HFF-Myc (cell line): Measurements from ENCODE around the gene EMD.

Experiments used
- DNase-seq: peaks from one replicate; pipeline ENCODE4 v3.0.0-alpha.2; 2011; ENCODE audit warnings: low read depth; ENCODE audit errors: extremely low read depth
- H3K4me3 ChIP-seq: replicated peaks from 2 replicates; pipeline ENCODE4 v1.5.1; 2011; ENCODE audit warnings: low read depth, mild to moderate bottlenecking, control low read depth, low read length
- TF ChIP-seq, protein P1 (sequence below): IDR thresholded peaks from 2 replicates; pipeline ENCODE4 v1.5.1; 2012; ENCODE audit warnings: mild to moderate bottlenecking, low read depth, low read length, control low read depth; ENCODE audit errors: missing control alignments

EMD gene

DNA sequence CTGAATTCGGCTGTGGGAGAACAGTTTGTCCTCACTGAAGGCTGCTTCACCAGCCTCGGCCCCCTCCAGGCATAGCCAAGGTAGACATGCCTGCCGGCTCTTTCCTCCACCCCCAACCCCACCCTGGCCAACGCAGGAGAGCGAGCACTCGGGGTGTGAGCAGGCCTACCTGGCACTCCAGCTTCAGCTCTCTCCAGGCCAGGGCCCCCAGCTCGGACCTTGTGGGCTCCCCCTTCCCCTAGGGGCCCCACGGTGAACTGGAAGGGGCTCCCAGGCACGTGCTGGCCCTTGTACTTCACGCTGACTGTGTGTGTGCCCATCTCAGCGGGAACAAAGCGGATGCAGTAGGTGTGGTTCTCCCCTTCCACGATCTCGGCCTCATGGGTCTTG, 27.1 kb upstream of the EMD start:
- DNase-seq = no peak
- TF ChIP-seq, protein P1, sequence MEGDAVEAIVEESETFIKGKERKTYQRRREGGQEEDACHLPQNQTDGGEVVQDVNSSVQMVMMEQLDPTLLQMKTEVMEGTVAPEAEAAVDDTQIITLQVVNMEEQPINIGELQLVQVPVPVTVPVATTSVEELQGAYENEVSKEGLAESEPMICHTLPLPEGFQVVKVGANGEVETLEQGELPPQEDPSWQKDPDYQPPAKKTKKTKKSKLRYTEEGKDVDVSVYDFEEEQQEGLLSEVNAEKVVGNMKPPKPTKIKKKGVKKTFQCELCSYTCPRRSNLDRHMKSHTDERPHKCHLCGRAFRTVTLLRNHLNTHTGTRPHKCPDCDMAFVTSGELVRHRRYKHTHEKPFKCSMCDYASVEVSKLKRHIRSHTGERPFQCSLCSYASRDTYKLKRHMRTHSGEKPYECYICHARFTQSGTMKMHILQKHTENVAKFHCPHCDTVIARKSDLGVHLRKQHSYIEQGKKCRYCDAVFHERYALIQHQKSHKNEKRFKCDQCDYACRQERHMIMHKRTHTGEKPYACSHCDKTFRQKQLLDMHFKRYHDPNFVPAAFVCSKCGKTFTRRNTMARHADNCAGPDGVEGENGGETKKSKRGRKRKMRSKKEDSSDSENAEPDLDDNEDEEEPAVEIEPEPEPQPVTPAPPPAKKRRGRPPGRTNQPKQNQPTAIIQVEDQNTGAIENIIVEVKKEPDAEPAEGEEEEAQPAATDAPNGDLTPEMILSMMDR = no peak
- H3K4me3 ChIP-seq = no peak overlapping the region

DNA sequence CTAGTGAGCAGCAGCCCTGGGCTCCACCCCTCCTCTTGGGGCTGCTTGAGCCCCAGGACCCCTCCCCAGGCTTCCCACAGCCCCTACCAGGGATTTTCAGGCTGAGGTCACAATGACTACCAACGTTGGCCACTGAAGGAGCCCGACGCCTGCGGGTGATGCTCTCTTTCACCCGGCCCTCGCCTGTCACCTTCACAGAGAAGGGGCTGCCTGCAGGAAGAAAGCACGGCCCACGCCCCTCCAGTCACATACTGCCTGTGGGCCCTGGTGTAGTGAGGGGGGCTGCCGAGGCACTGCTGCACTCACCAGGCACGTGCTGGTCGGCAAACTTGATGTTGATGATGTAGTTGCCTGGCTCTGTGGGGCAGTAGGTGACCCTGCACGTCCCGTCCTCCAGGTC, 26.6 kb upstream of the EMD start:
- TF ChIP-seq, protein P1 = no peak
- no peak for DNase-seq
- H3K4me3 ChIP-seq = no peak overlapping the region

DNA sequence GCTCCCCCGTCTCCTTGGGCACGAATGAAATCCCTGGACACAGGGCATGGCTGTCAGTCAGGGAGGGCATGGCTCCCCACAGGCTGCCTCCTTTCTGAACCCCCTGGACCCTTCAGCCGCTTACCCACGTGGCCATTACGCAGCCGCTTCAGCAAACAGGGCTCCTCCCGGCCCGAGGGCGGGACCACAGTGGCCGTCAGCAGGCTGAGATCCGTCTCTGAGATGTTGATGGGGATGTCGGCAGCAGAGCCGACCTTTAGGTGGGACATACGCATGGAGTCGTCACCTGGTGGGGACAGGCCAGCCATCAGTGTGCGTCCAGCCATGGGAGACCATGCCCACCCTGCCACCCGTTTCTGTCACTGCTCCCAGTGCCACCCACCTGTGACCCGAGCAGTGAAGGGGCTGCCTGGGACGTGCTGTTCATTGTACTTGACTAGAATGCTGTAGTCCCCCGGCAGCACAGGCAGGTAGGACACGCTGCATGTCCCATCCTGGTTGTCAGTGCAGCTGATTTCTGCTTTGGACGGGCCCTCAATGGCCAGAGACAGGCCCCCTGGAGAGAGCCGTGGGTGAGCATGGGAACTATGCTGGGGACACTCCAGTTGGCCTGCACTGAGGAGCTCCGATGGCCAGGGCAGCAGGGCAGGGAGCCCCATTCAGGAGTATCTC, 25.8 kb upstream of the EMD start:
- TF ChIP-seq, protein P1 = no peak
- no peak overlapping the region for H3K4me3 ChIP-seq
- DNase-seq = no peak

DNA sequence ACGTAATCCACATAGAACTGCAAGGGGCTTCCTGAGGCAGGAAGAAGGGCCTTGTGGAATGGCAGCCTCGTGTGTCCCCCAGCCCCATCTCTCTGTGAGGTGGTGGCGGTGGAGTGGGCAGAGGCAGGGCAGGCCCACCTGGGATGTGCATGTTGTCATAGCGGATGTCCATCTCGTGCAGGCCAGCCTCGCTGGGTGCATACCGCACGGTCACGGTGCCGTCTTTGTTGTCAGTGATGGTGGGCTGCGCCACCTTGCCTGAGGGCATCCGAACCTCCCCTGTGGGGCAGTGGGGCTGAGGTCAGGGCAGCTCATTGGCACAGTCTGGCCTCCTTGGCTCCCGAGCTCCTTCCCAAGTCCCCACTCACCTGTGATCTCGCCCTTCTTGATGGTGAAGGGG, 25.1 kb upstream of the EMD start:
- no peak overlapping the region for H3K4me3 ChIP-seq
- no peak for DNase-seq
- TF ChIP-seq, protein P1 = no peak

DNA sequence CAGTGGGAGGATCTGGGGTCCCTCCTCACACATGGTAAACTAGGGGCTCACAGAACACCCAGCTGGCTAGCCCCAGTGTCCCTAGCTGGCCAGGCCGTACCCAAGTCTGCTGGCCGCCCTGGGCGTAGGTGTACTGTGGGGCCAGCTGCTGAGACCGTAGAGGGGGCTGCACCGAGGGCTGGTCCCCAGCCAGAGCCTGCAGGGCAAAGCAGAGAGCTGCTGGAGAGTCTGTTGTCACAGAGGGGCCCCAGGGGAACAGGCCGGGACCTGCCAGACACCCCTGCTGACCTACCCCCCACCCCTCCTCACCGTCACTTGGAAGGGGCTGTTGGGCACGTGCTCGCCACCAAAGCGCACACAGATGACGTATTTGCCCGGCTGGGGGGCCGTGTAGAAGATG, 24.6 kb upstream of the EMD start:
- DNase-seq = no peak
- no peak overlapping the region for H3K4me3 ChIP-seq
- TF ChIP-seq, protein P1 = no peak

DNA sequence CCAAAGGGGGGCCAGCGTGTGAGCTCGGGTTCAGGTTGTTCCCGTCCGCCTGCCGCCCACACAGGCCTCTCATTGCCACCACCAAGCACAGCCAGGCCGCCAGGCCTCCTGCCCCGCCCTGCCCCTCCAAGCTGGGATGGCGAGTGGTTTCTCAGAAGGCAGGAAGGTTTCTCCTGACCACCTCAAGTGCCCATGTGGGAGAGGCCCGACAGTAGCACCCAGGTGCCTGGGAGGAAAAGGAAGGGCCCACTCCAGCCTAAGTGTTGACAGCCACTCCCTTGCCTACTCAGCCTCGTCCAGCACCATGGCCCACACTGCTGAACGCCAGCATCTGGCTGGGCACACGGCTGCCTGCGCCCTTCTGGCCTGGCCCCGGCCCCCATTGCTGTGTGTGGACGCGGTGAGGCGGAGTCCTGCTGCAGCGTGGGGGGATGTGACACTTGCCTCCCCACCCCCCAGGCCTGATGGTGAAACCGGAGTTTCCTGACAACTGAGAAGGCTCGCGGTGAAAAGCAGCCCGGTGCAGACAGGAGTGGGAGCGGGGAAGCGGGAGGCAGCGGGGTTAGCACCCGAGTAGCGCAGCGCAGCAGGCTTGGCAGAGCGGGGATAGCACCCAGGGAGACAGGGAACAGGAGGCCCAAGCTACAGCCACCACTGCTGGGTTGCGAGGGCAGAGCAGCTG, 23.9 kb upstream of the EMD start:
- no peak for DNase-seq
- TF ChIP-seq, protein P1 = no peak
- no peak overlapping the region for H3K4me3 ChIP-seq

DNA sequence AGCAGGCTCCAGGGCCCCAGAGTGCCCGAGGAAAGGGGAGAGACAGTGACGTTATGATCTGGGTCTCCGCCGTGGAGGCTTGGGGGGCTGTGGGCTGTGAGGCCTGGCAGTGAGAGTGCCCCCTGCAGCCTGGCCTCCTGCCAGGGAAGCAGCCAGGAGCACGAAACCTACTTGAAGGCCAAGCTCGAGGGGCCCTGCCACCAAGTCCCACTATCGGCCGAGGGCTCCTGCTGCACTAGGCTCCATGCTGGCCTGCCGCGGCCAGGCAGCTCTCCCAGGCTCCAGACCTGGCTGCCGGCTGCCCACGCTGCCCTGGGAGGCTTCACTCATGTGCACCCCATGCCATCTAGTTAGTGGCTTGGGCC, 23.3 kb upstream of the EMD start:
- TF ChIP-seq, protein P1 = no peak
- DNase-seq = no peak
- no peak overlapping the region for H3K4me3 ChIP-seq
